ENCODE results near the gene ZMYND15.

ZMYND15 gene

DNA sequence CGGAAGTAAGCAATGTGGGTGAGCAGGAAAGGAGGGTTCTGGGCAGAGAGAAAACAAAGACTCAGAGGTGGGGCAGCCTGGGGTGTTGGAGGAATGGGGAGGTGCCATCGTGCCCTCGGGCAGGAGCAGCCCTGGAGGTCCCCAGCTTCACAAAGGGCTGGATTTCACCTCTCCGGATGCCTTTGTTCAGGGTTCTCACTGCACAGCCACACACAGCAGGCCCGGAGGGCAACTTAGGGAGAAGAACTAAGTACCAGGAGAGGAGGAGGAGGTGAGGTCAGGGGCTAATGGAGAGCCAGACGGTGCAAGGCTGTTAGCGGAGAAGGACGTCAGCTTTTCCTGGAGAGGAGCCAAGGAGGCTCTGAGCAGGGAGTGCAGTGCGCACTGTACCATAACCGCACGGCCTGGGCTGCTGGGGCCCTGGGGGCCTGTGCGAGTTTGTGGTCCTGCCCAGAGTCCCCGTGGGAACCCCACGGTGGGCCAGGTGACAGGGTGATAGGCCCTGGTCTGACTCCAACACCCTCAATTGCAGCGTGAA, 19.9 kb upstream of the ZMYND15 start:
- TF ChIP-seq, protein P1, sequence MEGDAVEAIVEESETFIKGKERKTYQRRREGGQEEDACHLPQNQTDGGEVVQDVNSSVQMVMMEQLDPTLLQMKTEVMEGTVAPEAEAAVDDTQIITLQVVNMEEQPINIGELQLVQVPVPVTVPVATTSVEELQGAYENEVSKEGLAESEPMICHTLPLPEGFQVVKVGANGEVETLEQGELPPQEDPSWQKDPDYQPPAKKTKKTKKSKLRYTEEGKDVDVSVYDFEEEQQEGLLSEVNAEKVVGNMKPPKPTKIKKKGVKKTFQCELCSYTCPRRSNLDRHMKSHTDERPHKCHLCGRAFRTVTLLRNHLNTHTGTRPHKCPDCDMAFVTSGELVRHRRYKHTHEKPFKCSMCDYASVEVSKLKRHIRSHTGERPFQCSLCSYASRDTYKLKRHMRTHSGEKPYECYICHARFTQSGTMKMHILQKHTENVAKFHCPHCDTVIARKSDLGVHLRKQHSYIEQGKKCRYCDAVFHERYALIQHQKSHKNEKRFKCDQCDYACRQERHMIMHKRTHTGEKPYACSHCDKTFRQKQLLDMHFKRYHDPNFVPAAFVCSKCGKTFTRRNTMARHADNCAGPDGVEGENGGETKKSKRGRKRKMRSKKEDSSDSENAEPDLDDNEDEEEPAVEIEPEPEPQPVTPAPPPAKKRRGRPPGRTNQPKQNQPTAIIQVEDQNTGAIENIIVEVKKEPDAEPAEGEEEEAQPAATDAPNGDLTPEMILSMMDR (IDR thresholded peaks at IDR 0.05) = no peak
- Histone ChIP-seq H3K9me3 (no peaks in the 10 kb centered on the region), H3K27me3 (no peaks in the 10 kb centered on the region), H3K27ac (peak overlapping the region; percentile 100), H3K4me3 (ENCODE audit: low read depth in 1 of 2, low read length in 1 of 2) (no peak overlapping the region), H3K36me3 (peaks cover 71% of the 10 kb centered on the region), H3K4me1 (ENCODE audit: control insufficient read depth in 1 of 2, insufficient read depth in 1 of 2, low read depth in 1 of 2, low read length in 1 of 2) (peaks cover 62 to 72% of the 10 kb centered on the region in 2 experiments)

DNA sequence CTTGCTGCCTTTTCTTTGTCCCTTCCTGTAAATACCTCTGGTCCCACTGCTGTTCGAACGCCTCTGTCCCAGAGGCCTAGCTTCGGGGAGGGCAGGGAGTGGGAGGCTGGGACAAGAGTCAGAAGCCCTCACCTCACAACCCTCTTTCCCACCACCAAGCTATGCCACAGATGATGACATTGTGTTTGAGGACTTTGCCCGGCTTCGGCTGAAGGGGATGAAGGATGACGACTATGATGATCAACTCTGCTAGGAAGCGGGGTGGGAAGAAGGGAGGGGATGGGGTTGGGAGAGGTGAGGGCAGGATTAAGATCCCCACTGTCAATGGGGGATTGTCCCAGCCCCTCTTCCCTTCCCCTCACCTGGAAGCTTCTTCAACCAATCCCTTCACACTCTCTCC, 18.8 kb upstream of the ZMYND15 start:
- peaks cover 63% of the 10 kb centered on the region for H3K36me3 ChIP-seq
- H3K27ac ChIP-seq = peak overlapping the region; percentile 100
- H3K9me3 ChIP-seq = no peaks in the 10 kb centered on the region
- TF ChIP-seq, protein P1 (IDR thresholded peaks at IDR 0.05) = no peak
- no peaks in the 10 kb centered on the region for H3K27me3 ChIP-seq
- H3K4me1 ChIP-seq (ENCODE audit: control insufficient read depth in 1 of 2, insufficient read depth in 1 of 2, low read depth in 1 of 2, low read length in 1 of 2) = peaks cover 62 to 72% of the 10 kb centered on the region in 2 experiments
- no peak overlapping the region for H3K4me3 ChIP-seq (ENCODE audit: low read depth in 1 of 2, low read length in 1 of 2)

DNA sequence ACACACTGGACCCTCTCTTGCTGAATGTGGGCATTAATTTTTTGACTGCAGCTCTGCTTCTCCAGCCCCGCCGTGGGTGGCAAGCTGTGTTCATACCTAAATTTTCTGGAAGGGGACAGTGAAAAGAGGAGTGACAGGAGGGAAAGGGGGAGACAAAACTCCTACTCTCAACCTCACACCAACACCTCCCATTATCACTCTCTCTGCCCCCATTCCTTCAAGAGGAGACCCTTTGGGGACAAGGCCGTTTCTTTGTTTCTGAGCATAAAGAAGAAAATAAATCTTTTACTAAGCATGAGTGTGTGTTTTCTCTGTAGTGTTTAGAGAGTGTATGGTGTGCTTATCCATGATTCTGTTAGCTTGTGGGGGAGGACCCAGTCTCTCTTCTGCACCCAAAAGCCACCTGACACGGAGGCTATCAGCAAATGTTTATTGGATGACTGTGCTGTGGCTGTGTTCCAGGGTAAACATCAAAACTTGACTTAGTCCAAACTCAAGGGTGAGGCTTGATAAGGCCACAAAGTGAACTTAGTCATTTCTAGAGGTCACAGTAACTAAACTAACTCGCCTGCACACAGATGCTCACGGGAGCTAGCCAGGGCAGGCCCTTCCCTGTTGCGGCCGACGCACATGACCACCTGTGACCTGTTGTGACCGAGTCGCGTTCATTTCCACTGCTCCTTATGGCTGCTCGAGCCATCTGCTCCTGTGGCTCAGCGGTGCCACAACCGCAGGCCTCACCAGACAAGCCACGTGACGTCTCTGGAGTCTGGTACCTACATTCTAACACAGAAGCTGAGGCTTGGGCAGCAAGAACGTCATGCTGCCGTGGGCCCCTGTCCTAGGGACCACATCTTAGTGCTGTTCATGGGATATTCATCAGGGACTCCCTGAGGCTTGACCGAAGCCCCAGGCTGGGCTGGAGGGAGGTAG, 18.2 kb upstream of the ZMYND15 start:
- peaks cover 62 to 72% of the 10 kb centered on the region in 2 experiments for H3K4me1 ChIP-seq (ENCODE audit: control insufficient read depth in 1 of 2, insufficient read depth in 1 of 2, low read depth in 1 of 2, low read length in 1 of 2)
- H3K36me3 ChIP-seq = peaks cover 56% of the 10 kb centered on the region
- H3K27me3 ChIP-seq = no peaks in the 10 kb centered on the region
- TF ChIP-seq, protein P1 (IDR thresholded peaks at IDR 0.05) = no peak
- peak overlapping the region; percentile 100 for H3K27ac ChIP-seq
- H3K9me3 ChIP-seq = no peaks in the 10 kb centered on the region
- H3K4me3 ChIP-seq (ENCODE audit: low read depth in 1 of 2, low read length in 1 of 2) = no peak overlapping the region

DNA sequence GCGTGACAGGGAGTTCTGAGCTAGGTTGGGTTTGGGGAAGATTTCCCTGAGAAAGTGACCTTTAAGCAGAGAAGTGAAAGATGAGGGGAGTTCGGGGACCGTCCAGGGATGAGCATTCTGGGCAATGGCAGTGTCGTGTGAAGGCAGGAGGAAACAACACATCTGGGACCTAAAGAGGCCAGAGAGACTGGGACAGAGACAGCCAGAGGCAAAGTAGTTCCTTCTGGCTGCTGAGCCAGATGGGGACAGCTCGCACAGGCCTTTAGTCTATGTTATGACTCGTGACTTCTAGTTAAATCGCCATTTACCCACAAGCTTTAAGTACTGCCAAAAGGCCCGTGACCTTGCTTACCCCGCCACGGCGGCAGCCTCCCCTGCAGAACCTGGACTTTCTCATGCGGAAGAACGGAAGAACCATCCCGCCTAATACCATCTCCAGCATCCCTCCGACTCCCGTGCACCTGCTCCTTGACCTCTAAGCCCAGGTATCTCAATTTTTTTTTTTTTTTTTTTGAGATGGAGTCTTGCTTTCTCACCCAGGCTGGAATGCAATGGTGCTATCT, 16.9 kb upstream of the ZMYND15 start:
- H3K27me3 ChIP-seq = no peaks in the 10 kb centered on the region
- TF ChIP-seq, protein P1 (IDR thresholded peaks at IDR 0.05) = no peak
- H3K4me3 ChIP-seq (ENCODE audit: low read depth in 1 of 2, low read length in 1 of 2) = no peak overlapping the region
- no peaks in the 10 kb centered on the region for H3K9me3 ChIP-seq
- H3K36me3 ChIP-seq = peaks cover 43% of the 10 kb centered on the region
- peaks cover 62 to 72% of the 10 kb centered on the region in 2 experiments for H3K4me1 ChIP-seq (ENCODE audit: control insufficient read depth in 1 of 2, insufficient read depth in 1 of 2, low read depth in 1 of 2, low read length in 1 of 2)
- H3K27ac ChIP-seq = peak overlapping the region; percentile 100

DNA sequence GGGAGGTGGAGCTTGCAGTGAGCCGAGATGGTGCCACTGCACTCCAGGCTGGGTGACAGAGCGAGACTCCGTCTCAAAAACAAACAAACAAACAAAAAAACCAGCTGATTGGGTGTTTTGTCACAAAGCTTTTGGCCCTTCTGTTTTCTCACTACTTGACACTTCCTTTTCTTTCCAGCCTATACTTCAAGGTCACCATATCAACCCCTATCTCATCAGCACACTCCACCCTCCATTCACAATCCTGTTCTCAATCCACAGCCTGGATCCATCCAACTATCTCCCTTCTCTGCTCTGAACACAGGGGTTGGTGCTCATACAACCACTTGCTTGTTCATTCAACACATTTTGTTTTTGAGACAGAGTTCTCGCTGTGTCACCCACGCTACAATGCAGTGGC, 15.0 kb upstream of the ZMYND15 start:
- Histone ChIP-seq H3K27ac (peak overlapping the region; percentile 100), H3K36me3 (peaks cover 24% of the 10 kb centered on the region), H3K4me1 (ENCODE audit: control insufficient read depth in 1 of 2, insufficient read depth in 1 of 2, low read depth in 1 of 2, low read length in 1 of 2) (peaks cover 56 to 66% of the 10 kb centered on the region in 2 experiments), H3K27me3 (no peaks in the 10 kb centered on the region), H3K9me3 (no peaks in the 10 kb centered on the region), H3K4me3 (ENCODE audit: low read depth in 1 of 2, low read length in 1 of 2) (no peak overlapping the region)
- TF ChIP-seq, protein P1 (IDR thresholded peaks at IDR 0.05) = no peak

Data from neutrophil (primary cell).